ENCODE measurements around the gene ALG2.
A peak's percentile ranks its signal among the peaks of the same experiment; 100 is the strongest.

Gene ALG2

DNA sequence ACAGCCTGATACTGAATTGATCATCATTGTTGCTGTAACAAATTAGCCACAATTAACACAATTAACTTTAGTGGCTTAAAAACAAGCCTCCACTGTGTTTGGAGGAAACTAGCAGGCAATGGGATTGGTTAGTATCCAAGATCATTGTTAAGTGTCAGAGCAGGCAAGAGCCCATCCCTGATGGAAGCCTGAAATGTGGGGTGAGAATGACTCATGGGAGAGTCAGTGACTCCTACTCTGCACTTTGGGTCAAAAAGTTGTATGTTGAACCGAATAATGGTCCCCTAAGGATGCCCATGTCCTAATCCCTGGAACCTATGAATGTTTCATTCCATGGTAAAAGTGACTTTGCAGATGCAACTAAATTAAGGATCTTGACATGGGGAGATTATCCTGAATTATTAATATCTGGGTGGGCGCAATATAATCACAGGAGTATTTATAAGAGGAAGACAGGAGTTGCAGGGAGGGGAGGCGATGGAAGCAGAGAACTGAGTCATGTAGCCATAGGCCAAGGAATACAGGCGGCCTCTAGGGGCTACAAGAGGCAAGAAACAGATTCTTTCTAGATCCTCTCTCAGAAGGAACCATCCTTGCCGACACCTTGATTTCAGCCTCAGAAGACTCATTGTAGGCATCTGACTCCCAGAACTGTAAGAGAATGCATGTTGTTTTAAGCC lies 28.8 kb downstream of the ALG2 start:
- DNase-seq (ENCODE audit: low read depth), result no peak

DNA sequence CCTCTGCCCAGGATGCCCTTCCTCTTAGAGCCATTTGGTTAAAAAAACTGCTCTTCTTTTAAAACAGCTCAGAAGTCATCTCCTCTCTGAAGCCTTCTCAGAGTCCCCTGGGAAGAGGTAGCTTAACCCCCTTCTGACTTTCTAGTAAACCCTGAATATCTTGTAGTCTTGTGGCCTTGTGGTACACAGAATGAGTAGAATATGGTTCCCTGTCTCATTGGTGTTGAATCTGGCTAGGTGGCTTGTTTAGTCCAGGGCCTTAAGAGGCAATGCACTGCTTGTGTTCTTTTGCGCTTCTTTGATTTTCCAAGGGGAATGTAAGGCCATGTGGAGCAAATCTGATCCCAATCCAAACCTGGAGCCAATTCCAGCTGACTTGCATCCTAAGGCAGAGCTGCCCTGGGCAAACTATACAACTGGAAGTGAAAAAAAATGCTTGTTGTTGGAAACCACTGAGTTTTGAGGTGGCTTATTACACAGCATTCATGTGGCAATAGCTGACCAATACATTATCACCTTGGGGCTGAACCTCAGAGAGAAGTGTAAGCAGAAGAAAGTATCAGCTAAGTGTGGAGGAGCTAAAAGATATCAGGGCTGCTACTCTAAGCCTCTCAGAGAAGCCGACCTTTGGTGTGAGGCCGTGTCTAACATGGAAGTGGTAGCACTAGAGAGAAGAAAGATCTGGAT lies 31.0 kb downstream of the ALG2 start:
- no peak for DNase-seq (ENCODE audit: low read depth)

DNA sequence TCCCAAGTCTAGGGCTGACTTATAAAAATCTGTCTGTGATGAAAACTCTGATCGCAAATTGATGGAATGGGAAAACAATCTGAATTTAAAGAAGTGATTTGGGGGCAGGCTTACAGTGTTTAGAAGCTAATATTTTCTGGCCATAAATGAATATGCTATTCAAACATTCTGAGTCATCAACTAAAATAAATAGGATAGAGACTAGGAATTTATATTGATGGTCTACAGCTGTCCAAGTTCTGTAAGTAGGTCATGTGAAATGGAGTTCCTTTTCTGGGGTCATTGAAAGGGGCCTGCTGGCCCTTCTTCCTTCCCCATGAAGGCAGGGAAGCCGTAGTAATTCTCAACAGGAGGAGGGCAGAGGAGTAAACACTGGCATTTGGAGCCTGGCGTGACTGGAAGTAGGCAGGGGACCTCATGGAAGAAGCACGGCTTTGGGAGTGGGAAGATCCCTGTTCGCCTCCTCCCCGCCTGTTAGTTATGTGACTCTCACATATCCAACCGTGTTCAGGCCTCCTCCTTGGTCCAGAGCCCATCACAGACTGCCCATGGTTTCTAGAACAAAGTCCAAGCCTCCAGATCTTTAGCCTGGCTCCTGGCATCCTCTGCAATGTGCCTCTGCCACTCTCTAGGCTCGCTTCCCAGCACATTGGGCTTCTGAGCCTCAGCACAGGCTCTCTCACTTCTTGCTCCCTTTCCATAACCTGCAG lies 31.7 kb downstream of the ALG2 start:
- DNase-seq (ENCODE audit: low read depth), result no peak

DNA sequence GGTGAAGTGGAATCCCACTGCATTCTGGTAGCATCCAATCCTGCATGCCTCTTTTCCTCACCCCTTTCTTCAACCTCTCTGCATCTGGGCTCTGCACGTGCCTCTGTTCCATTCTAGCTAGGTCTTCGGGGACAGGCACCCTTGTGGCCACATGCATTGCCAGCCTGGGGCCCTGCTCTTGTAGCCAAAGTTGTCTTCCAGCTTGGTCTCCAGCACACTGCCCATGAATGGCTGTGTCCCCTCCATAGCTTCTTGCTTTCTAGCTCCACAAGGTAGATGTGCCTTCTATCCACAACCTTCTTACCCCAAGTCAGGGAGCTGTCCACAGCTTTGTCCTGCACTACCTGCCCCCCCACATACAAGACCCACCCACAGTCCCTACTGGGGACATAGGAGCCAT lies 32.6 kb downstream of the ALG2 start:
- no peak for DNase-seq (ENCODE audit: low read depth)

DNA sequence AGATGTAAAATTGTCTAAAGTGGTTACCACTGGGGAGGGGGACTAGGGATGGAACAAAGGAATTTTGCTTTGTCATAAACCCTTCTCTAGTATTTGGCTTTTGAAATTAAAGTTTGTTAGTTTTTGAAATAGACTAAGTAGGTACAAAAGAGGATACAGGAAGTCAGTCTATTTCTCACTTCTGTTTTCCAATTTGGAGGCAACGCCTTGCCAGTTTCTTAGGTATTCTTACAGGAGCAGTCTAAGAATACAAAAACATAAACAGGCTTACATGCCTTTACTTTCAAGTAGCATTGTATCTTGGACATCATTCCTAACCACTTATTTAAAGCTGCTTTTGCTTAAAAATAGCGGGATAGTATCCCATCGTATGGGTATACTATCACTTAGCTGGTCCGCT lies 34.4 kb downstream of the ALG2 start:
- no peak for DNase-seq (ENCODE audit: low read depth)

DNA sequence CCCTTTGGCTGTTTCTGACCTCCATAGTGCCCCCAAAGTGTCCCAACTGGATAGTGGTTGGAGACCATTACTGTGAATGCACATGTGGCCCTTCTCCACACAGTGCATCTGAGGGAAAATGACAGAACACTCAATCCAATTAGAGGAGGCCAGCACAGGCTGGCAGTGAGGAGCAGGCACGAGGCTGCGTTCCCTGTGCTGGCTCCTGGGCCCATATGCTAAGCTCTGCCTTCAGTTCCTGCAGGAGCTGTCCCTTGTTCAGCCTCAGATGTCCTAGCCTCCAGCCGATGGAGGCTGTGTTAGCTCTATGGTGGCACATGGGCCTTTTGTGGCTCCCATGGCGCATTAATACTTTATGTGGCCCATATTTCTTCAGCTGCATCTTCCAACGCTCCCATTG lies 35.8 kb downstream of the ALG2 start:
- no peak for DNase-seq (ENCODE audit: low read depth)

DNA sequence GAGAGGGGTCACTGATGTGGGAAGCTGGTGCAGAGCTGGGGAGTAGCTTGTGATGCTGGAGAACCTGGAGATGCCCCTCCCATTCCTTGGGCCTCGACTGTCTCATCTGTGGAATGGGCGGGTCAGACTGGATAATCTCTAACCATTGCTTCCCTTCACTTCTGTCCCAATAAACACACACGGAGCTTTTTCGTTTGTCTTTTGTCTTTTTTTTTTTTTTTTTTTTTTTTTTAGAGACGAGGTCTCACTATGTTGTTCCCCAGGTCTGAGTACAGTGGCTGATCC lies 36.5 kb downstream of the ALG2 start:
- no peak for DNase-seq (ENCODE audit: low read depth)

DNA sequence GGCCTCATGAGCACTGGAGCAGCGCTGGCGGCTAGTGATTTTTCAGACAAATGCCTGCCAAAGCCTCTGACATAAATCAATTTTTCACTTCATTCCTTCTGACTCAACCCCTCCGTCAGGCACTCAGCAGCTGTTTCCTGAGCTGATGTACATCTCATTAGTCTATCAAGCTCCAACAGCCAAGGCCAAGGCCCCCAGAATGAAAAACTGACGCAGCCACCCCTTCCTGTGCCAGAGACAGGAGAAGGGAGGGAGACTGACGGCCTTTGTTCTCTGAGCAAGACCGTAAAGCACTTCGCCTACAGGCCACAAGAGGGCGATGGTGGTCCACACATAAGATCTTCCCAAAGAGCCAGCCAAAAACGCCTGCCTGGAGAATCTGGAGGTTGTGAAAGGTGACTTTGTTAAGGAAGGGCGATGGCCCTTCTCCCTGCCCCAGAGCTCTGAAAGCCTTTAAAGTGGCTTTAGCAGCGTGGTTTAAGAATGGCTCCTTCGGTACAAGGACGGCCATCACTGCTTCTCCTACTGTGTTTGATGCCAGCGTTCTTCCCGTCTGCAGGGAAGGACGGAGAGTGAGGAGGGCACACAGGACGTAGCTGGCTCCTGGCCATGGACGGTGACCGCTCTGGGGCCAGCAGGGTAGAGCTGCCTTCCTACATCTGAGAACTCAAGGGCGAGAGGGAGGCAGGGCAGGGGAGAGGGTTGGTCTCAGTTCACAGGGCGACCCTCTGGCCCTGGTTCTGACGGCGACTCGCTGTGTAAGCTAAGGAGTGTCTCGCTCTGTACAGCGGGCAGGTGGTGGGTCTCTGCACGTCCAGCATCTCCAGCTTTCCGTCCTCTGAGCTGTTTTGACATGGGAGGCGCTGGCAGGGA lies 37.0 kb downstream of the ALG2 start:
- peak; percentile 73 for DNase-seq (ENCODE audit: low read depth)

DNA sequence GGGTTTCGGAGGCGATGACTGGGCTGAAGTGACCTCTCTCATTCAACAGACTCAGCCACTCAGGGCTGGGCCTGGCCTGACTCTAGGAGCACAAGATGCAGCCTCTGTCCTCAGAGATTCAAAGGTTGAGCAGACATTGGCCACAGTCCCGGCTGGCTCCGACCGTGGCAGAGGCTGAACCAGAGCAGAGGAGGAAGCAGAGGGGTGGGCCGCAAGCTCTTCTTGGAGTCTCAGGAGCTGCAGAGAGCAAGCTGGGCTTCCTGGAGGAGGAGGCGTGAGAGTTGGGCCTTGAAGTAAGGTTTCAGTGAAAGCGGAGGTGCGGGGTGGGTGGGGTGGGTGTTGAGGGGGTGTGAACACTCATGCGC lies 37.6 kb downstream of the ALG2 start:
- no peak for DNase-seq (ENCODE audit: low read depth)

DNA sequence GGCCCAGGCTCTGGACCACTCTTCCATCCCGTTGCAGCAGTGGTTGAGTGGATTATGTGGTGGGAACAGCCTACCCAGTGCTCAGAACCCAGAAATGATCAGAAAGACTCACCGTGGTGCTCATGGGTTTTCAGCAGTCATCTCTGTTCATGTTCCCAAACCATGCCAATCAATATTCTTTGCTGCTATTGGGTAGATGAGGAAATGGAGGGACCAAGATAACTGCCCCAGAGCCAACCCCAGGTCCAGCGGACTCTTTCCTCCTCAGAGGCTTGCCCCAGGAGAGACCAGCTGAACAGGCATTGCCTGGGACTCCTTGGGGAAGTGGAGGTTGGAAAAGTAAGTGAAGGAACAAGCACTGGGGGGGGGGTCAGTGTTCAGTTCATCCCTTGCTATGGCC lies 38.1 kb downstream of the ALG2 start:
- DNase-seq (ENCODE audit: low read depth), result no peak

DNA sequence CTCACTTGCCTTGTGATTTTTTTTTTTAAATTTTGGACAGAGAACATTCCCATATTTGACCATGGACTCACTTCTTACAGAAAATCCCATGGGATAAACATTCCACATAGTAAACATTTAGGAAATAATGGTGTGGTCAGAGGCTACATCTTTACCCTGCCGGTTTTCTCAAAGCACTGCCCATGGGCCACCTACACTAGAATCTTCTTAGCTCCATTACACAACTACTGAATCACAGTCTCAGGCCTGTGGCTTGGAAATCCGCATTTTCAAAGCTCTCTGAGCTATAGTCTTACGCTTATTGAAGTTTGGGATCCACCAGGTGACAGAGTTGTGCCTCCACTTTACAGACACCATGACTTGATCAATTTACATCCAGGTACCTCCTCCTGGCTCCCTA lies 39.4 kb downstream of the ALG2 start:
- no peak for DNase-seq (ENCODE audit: low read depth)

DNA sequence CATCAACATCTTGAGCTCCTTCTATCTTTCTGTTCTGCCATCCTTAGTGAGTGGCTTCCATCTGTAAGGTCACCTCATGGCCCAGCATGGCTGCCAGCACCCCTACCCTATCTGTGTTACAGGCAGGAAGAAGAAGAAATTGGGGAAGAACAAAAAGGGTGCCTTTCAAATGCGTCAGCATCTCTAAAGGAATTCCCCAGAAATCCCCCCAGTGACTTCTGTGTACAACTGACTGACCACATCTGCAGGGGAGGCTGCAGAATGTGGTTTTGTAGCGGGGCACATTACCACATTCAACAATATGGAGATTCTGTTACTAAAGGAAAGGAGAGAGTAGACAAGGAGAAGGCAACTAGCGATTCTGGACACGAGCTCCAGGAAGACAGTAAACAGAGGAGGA lies 40.1 kb downstream of the ALG2 start:
- DNase-seq (ENCODE audit: low read depth), result peak; percentile 26

DNA sequence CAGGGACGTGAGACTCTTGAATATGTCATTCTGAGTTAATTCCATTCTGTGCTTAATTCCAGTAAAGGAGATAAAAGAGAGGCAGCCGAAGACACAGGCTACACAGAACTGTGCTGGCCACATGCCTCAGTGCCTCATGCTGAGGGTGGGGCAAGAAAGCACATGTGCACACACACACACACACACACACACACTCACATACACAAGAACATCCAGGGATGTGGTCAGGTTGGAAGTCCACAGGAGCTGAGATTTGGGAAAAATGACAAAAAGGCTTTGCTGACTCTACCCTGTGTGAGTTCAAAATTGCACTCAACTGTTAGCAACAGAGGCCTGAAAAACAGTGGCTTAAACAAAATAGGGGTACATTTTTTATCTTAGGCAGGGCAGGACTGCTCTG lies 40.5 kb downstream of the ALG2 start:
- DNase-seq (ENCODE audit: low read depth), result no peak

DNA sequence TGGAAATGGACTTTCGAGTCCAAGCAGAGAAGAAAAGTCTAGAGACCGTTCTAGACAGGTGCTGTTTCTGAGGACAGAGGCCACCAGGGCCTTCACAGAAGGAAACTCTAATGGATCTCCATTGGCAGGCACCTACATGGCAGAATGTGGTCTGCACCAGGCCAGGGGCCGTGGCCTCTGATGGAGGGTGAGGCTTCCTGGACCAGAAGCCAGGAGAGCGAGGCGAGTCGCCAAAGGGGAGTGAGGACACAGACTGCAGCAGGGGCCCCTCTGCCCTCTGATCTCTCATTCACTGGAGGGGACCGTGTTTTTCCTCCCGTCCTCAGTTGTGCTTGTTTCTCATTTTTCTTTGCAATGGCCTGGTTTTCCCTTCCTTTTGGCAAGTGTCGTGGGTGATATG lies 41.1 kb downstream of the ALG2 start:
- no peak for DNase-seq (ENCODE audit: low read depth)

DNA sequence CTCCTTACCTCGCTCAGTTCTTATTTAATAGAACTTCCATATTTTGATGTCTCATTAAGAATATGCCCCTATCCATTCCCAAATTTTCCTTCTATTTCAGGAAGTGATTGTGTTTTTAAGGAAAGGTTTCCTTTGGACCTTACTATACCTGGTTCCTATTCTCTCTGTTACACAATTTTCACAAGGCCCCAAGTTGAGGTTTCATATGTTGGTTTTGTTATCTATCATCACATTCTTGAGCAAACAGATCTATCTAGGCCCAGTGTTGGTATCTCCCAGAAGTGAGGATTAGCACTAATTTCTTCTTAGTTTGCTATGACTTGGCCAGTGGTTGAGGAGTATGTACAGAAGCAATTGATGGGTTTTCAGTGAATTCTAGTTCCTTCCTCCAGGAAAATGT lies 41.5 kb downstream of the ALG2 start:
- no peak for DNase-seq (ENCODE audit: low read depth)

DNA sequence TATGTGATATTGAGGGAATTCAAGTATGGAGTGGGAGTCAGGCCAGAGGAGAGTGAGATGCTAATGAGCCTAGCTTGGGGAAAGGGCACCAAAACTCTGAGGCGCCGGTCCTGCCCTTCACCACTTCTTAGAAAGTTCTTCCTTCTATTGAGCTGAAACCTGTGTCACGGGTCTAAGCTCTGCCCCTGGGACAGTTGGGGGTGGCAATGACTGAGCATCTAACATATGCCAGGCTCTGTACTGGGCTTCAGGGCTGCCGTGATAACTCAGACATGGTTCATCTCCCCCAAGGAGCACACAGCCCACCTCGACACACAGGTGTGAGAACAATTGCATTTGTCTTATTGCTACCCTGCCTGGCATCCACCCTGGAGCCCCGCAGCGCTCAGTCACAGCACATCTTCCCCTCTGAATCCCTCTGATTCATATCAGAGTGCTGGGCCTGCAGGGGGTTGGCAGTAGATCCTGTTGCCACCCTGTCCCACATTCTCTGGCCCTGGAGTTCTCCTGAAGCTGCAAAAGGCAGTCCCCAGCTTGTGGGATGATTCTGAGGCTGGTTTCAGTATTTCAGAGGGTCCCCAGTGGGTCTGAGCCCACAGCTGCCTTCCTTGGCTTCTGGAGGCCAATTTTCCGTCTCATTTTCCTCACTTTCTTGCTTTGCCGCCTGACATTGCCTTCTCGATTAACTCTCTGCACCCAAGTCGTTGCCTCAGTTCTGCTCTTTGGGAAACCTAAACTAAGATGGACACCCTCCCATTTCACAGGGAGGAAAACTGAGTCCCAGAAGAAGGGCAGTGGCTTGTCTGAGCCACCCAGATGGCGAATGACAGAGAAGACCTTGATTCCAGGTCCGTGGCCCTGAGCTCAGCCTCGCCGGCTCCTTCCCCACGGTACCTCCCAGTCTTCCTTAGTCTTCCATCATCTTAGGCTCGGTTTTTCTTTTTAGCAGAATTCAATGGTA lies 42.5 kb downstream of the ALG2 start:
- no peak for DNase-seq (ENCODE audit: low read depth)

DNA sequence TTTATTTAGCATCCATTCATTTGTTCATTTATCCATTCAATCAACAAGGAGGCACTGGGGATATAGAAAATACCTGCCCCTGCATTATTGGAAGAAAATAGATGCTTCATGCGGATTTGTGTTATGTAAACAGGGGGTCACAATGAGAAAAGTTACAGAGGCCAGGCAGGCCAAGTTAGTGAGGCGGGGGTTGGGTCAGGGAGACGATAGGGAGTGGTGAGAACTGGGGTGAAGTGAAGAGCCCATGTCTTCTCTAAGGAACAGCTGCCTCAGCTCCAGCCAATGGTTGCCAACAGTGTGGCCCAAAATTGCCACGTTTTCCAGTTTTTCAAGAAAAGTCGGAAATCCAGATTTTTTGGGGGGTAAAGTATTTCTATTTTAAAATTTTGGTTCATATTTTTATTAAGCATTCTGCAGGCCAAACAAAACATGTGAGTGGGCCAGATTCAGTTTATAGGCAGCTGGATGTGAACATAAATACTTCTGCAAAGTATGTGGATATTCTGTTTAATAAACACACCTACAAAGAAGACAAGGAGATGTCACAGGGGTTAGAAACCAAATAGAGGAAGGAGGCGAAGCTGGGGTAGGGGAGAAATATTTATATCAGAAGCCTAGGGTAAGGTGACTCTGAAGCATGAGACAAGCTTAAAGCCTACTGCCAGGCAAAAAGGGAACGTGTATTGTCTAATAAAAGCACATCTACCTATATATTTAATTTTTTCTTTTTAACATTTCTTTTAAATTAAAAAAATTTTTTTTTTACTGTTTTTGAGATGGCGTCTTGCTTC lies 44.0 kb downstream of the ALG2 start:
- DNase-seq (ENCODE audit: low read depth), result no peak

DNA sequence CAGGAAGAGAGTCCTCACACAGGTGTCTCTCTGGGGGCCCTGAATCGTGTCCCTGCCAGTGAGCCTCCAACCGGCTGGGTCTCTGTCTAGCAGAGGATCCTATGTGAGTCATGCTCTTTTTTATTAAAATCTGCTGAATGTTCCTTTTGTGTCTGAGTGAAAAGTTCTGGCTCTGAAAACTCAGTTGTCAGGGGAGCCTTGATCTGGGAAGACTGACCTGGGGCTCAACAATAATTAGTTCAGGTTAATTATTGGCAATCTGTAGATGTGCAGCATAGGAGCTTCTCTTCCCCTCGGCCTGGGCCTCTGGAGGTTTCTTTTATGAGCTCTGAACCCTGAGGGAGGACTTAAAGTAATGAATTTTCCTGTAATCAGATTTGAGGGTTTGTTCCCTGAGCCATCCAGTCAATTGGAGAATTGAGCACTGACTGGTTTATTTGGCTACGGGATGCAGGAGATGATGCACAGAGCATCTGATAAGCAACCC lies 45.2 kb downstream of the ALG2 start:
- no peak for DNase-seq (ENCODE audit: low read depth)

DNA sequence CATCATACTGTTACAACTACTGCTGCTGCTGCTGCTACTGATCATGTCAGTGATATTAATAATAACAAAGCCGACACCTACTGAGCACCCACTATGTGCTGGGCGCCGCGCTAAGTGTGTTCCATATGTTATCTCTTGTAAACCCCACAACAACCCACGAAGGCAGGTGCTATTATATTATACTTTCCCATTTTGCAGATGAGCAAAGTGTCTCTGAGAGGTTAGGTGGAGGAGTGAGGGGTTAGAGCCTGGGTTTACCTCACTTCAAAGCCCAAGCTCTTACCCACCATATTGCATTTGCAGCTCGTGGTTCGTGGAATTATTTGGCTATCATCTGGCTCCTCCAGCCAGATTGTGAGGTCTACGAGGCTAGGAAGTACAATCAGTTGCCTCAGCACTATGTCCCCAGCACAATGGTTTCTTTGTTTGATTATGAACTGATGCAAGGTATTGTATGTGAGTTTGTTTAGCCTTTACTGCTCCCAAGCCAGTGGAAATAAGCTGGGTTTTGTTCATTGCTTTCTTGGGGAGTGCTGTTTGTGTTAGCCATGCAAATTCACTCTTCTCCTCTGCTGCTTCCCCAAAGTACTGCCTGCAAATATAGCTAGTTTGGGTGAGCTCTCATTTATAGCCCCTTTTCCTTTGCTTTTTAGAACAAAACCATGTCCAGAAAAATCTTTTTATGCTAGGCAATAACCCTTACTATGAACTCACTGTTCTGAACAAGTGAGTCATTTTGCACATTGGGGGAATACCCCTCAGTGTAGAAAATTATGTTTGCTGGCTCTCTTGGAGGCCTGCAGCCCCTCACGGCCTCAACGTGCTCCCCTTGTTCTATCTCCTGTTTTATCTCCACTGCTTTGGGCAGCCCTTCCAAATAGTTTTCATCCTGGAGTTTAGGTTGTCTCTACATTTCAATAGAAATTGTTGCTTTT lies 47.9 kb downstream of the ALG2 start:
- no peak for DNase-seq (ENCODE audit: low read depth)
